GM10248 (cell line): ENCODE results near the gene CFAP65.

ENCODE experiments used
- CTCF ChIA-PET: fragments of 300-600 bp; sonication (Branson Sonifier 250); formaldehyde crosslinking; extraction: SDS; loops from one replicate; lab custom pipeline; 2021; ENCODE audit warnings: antibody characterized with exemption; lab: Yijun Ruan, JAX
- POLR2A ChIA-PET: fragments of 350-650 bp; sonication (Branson Sonifier 250); formaldehyde crosslinking; extraction: SDS; loops from one replicate; lab custom pipeline; 2020; ENCODE audit warnings: antibody characterized with exemption; lab: Yijun Ruan, JAX
- DNase-seq: peaks from one replicate; pipeline ENCODE4 v3.0.0; 2012; ENCODE audit errors: extremely low spot score
- CTCF ChIP-seq: IDR thresholded peaks from 2 replicates; pipeline ENCODE4 v1.5.1; 2012; ENCODE audit warnings: mild to moderate bottlenecking, low read depth; ENCODE audit errors: extremely low read depth, missing control alignments, control extremely low read depth

Gene CFAP65

DNA sequence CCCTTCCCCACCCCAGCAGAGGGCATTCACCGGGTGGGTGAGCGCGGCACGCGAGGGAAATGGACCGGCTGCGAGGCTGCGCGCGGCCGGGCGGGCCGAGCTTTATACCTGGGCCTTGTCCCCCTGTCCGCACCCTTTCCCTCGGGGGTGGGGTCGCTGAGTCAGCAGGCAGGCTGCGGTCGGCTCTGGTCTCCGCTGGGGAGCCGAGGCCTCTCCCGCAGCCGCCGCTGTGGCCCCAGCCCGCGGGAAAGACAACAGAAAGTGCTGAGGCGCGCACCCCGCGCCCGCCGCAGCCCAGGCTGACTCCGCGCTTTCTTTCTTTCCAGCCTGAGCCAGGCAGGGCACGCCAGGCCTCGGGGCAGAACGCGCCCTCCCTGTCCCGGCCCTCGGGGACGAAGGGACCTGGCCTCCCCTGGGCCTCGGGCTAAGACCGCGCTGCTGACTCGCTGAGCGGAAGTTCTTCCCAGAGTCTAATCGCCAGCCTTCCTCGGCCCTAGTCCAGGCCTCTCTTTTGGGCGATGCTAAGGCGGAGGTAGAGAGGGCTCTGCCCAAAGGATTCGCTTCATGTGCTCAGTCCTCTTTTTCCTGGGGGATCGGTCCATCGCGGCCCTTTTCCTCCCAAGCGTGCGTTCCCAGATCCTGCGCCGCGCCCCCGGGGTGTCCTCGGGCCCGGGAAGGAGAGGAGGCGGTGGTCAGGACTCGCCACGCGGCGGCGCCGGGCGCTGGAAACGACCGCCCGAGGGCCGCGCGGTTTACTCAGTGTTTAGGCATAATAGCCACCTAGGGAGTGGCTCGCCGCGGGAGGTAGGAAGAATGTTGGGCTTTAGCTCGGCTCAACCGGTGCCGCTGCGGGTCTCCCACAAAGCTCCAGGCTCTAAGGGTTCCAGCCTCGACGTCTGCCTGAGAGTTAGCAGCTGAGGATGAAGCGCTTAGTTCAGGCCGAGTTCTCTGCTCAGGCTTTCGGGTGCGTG is 47.7 kb downstream of the CFAP65 start, which contains the start of gene CRYBA2:
Gene CRYBA2 (minus strand): TSS at position 78 of the 971 bp plus-strand sequence. CDS start 246 bp downstream, outside the sequence.
- TF ChIP-seq CTCF: no peak
- ChIA-PET POLR2A (no interaction called here), CTCF (interaction anchor here (0.9 to 5.2 kb wide), 11 partner anchors 12 to 161 kb away, joined by 3 to 60 read pairs (median 4); no protein-coding TSS in a partner anchor)
- DNase-seq: no peak

GRCh38 chr2:218992703-218993344 is 48.5 kb downstream of the CFAP65 start:
- ChIA-PET CTCF (interaction anchor here (0.9 to 5.2 kb wide), 4 partner anchors 11 to 162 kb away, joined by 3 to 60 read pairs (median 3); no protein-coding TSS in a partner anchor), POLR2A (no interaction called here)
- TF ChIP-seq CTCF: no peak
- DNase-seq: no peak

- ChIA-PET POLR2A (no interaction called here), CTCF (interaction anchor here (1.0 to 5.2 kb wide), 3 partner anchors 11 to 115 kb away, joined by 3 to 60 read pairs (median 3); no protein-coding TSS in a partner anchor)
- TF ChIP-seq CTCF: no peak
- no peak for DNase-seq
Observed at GRCh38 chr2:218992196-218992595, 49.1 kb downstream of the CFAP65 start.

GRCh38 chr2:218991674-218992168 is 49.6 kb downstream of the CFAP65 start:
- DNase-seq: no peak
- ChIA-PET POLR2A (no interaction called here), CTCF (interaction anchor here (1.0 to 5.2 kb wide), 2 partner anchors 10 to 39 kb away, joined by 3 to 60 read pairs; no protein-coding TSS in a partner anchor)
- no peak for TF ChIP-seq CTCF

DNA sequence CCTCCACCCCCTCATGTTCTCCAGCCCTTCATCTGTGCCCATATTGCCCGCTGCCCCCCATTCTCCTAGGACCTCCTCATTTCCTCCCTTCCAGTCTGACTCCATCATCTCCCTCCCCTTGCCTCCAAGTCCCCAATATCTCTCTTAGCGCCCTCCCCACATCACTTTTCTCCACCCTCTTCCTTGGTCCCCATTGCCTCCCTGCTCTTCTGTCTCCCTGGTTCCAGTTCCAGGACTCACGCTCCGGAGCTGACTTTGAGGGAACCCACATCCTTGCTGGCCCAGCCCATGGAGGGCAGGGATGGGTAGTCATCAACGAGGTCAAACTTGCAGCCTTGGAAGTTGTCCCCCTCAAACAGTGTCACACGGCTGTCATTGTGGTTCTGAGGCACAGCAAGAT is 50.7 kb downstream of the CFAP65 start:
- ChIA-PET CTCF (interaction anchor here (1.3 to 3.7 kb wide), 3 partner anchors 10 to 92 kb away, joined by 4 to 23 read pairs (median 6); no protein-coding TSS in a partner anchor), POLR2A (no interaction called here)
- no peak for TF ChIP-seq CTCF
- DNase-seq: no peak

DNA sequence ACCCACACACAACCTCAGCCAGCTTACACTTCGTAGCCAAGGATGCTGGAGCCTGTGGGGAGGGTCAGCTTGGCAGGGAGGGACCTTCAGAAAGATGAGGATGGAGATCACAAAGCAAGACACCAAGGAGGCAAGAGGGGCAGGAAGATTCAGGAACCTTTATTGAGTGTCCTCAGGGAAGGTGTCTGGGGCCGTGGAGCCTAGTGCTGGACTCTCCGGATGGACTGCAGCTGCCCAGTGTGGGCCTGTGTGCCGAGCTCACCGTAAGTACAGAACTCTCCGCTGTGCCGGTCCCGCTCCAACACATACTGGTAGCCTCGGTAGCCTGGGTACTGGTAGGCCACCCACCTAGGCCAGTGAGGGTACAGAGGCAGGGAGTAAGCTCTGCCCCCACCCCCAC is 51.3 kb downstream of the CFAP65 start:
- CTCF ChIA-PET: interaction anchor here (1.3 to 3.7 kb wide), 3 partner anchors 9 to 91 kb away, joined by 4 to 23 read pairs (median 6); no protein-coding TSS in a partner anchor
- POLR2A ChIA-PET: no interaction called here
- no peak for DNase-seq
- TF ChIP-seq CTCF: no peak
